Breast epithelium (tissue), 4 donors: ENCODE measurements around the gene PEX11G. TPM values are rescaled to one million over a fixed set of nuclear protein-coding genes. Genes with fewer than 3 reads are reported as not detected.

Source experiments
- DNase-seq, 2 donors: peaks; one replicate each; pipeline ENCODE4 v3.0.0-alpha.2; 2019; ENCODE audit warnings: low spot score in 2 of 2
- H3K27ac ChIP-seq, 2 donors: fragments of 200-600 bp; sonication (generic) in 1 of 2; one replicate each; pipeline ENCODE4 v1.5.1; 2016 to 2019; ENCODE audit warnings: mild to moderate bottlenecking in 1 of 2
- H3K27me3 ChIP-seq, 2 donors: fragments of 200-600 bp; sonication (generic) in 1 of 2; one replicate each; pipeline versions ENCODE4 v1.5.1 to v1.6.0; 2017 to 2019; ENCODE audit warnings: control low read depth in 1 of 2, mild to moderate bottlenecking in 1 of 2
- H3K36me3 ChIP-seq: fragments of 200-600 bp; one replicate; pipeline ENCODE4 v1.5.1; 2019
- H3K4me1 ChIP-seq, 2 donors: fragments of 200-600 bp; sonication (generic); one replicate each; pipeline ENCODE4 v1.5.1; 2016 to 2019; ENCODE audit warnings: control low read depth in 1 of 2
- H3K4me3 ChIP-seq, 3 donors: fragments of 200-600 bp; sonication (generic); 1 replicate in 2 of 3; 2 replicates in 1 of 3; pipeline ENCODE4 v1.5.1; 2016 to 2019; ENCODE audit warnings: mild to moderate bottlenecking in 3 of 3, moderate library complexity in 2 of 3
- H3K9me3 ChIP-seq, 2 donors: fragments of 200-600 bp; sonication (generic) in 1 of 2; one replicate each; pipeline ENCODE4 v1.5.1; 2016 to 2019; ENCODE audit warnings: control low read depth in 1 of 2
- POLR2A ChIP-seq: fragments of 450-650 bp; IDR thresholded peaks from one replicate; pipeline ENCODE4 v1.6.1; 2016; ENCODE audit warnings: antibody characterized with exemption, mild to moderate bottlenecking, moderate library complexity
- POLR2AphosphoS5 ChIP-seq, 3 donors: sonication (generic); formaldehyde crosslinking; IDR thresholded peaks; one replicate each; pipeline ENCODE4 v1.6.1; 2017; ENCODE audit warnings: antibody characterized with exemption in 3 of 3
- intact Hi-C: fragments of 100-400 bp; cut with DNase I; formaldehyde crosslinking; loops from one replicate; pipeline ENCODE4 v1.15.1; 2023; ENCODE audit warnings: low total_unique reads
- total RNA-seq, 3 donors: library from RNA; depleted of rRNA; stranded (reverse); fragments of >200 nt; gene quantifications; one replicate each; pipeline ENCODE4 v1.1.0, GENCODE V29; 2016
- TF ChIP-seq, protein P1 (sequence below), 3 donors: fragments of 450-650 bp; IDR thresholded peaks; one replicate each; pipeline ENCODE4 v1.5.1; 2016 to 2017; ENCODE audit warnings: antibody characterized with exemption in 3 of 3, mild to moderate bottlenecking in 3 of 3, moderate library complexity in 3 of 3

Gene PEX11G
- total RNA-seq, 3 donors from 2014 or later: 5.4 to 9.8 (median 7.2) TPM

DNA sequence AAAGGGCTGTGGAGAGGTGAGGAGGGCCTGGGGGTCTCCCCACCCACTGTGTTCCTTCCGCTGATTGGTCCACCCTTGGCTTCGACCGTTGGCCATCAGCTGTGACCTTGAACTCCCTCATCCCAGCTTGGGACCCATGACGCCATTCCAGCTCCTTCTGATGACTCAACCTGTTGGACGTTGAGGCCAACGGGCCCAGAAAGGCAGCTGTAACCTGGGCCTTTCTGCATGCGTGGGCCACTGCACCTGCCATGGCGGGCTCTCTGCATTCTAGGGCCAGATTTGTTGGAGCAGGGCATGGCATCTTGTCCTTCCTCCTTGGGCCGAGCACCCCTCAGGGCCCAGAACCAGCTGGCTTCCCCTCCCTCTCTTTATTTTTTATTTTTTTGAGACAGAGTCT, 30.2 kb downstream of the PEX11G start:
- H3K9me3 ChIP-seq: no peaks in the 10 kb centered on the region
- no peak for DNase-seq
- no peak overlapping the region for H3K4me3 ChIP-seq
- no peaks in the 10 kb centered on the region for H3K27me3 ChIP-seq
- TF ChIP-seq POLR2AphosphoS5 (IDR thresholded peaks at IDR 0.05): no peak
- no peak for TF ChIP-seq POLR2A
- TF ChIP-seq, protein P1, sequence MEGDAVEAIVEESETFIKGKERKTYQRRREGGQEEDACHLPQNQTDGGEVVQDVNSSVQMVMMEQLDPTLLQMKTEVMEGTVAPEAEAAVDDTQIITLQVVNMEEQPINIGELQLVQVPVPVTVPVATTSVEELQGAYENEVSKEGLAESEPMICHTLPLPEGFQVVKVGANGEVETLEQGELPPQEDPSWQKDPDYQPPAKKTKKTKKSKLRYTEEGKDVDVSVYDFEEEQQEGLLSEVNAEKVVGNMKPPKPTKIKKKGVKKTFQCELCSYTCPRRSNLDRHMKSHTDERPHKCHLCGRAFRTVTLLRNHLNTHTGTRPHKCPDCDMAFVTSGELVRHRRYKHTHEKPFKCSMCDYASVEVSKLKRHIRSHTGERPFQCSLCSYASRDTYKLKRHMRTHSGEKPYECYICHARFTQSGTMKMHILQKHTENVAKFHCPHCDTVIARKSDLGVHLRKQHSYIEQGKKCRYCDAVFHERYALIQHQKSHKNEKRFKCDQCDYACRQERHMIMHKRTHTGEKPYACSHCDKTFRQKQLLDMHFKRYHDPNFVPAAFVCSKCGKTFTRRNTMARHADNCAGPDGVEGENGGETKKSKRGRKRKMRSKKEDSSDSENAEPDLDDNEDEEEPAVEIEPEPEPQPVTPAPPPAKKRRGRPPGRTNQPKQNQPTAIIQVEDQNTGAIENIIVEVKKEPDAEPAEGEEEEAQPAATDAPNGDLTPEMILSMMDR (IDR thresholded peaks at IDR 0.05): no peak
- no peak overlapping the region for H3K27ac ChIP-seq
- no peaks in the 10 kb centered on the region for H3K4me1 ChIP-seq
- intact Hi-C loops: no loop called here
- no peaks in the 10 kb centered on the region for H3K36me3 ChIP-seq

DNA sequence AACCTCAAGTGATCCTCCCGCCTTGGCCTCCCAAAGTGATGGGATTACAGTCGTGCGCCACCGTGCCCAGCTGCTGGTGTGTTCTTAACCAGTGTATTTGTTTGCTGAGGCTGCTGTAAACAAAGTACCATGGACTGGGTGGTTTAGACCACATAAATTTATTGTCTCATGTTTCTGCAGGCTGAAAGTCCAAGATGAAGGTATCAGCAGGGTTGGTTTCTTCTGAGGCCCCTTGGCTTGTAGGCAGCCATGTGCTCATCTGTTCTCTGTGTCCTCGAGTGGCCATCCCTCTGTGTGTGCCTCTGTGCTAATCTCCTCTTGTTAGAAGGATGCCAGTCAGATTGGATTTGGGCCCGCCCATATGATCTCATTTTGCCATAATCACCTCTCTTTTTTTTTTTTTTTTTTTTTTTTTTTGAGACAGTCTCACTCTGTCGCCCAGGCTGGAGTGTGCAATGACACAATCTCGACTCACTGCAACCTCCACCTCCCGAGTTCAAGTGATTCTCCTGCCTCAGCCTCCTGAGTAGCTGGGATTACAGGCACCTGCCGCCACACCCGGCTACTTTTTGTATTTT, 31.8 kb downstream of the PEX11G start:
- intact Hi-C loops: no loop called here
- Histone ChIP-seq H3K27me3 (no peaks in the 10 kb centered on the region), H3K4me1 (no peaks in the 10 kb centered on the region), H3K9me3 (no peaks in the 10 kb centered on the region), H3K4me3 (no peak overlapping the region), H3K27ac (no peak overlapping the region), H3K36me3 (no peaks in the 10 kb centered on the region)
- no peak for DNase-seq
- TF ChIP-seq, protein P1 (IDR thresholded peaks at IDR 0.05): no peak
- TF ChIP-seq POLR2A (no peak), POLR2AphosphoS5 (IDR thresholded peaks at IDR 0.05) (no peak)

DNA sequence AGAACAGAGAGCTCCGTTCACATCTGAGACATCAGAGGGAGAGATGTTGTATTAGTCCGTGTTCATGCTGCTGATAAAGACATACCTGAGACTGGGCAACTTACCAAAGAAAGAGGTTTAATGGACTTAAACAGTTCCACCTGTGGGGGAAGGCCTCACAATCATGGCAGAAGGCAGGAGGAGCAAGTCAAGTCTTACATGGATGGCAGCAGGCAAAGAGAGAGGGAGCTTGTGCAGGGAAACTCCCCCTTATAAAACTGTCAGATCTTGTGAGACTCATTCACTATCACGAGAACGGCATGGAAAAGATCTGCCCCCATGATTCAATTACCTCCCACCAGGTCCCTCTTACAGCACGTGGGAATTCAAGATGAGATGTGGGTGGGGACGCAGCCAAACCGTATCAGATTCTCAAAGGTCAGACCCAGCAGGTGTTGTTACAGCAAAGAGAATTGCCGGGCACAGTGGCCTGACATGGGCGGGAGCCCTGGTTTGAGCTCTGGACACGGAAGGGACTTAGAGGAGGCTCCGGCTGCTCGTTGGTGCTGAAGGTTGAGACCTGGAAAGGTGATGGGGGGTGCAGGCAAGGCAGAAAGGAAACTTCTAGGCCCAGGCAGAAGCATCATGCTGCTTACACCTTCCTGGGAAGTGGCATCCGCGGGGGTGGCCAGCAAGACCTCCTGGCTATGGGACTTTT, 33.1 kb downstream of the PEX11G start:
- H3K4me1 ChIP-seq: no peaks in the 10 kb centered on the region
- no peaks in the 10 kb centered on the region for H3K27me3 ChIP-seq
- no peak overlapping the region for H3K4me3 ChIP-seq
- no peak overlapping the region for H3K27ac ChIP-seq
- H3K36me3 ChIP-seq: no peaks in the 10 kb centered on the region
- intact Hi-C loops: no loop called here
- H3K9me3 ChIP-seq: no peaks in the 10 kb centered on the region
- TF ChIP-seq POLR2AphosphoS5 (IDR thresholded peaks at IDR 0.05) (no peak), POLR2A (no peak)
- TF ChIP-seq, protein P1 (IDR thresholded peaks at IDR 0.05): no peak
- no peak for DNase-seq

DNA sequence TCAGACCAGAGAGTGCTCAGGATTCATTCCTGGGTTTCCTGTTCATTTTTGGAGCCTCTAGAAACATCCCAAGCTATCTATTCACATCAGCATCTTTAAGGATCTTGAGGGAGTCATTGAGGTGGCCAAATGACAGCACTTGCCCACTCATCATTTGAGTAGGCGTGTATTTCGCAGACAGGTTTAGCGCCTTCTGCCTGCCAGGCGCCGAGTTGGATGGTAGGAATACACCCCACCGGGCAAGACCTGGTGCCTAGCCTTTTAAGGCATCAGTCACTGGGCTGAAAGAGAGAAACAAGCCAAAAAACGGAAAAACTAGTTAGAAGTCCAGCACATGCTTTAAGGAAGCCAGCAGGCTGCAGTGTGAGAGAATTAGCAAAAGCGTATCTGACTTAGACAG, 33.8 kb downstream of the PEX11G start:
- Histone ChIP-seq H3K27me3 (no peaks in the 10 kb centered on the region), H3K27ac (no peak overlapping the region), H3K36me3 (no peaks in the 10 kb centered on the region), H3K9me3 (no peaks in the 10 kb centered on the region), H3K4me1 (no peaks in the 10 kb centered on the region), H3K4me3 (no peak overlapping the region)
- DNase-seq: no peak
- intact Hi-C loops: no loop called here
- TF ChIP-seq POLR2A: no peak
- TF ChIP-seq, protein P1 (IDR thresholded peaks at IDR 0.05): no peak
- TF ChIP-seq POLR2AphosphoS5 (IDR thresholded peaks at IDR 0.05): no peak
